Ectodermal cell (in vitro differentiated cells): ENCODE data around the gene SCYL3.

Experiments
- H3K27ac ChIP-seq: 2 replicates; pipeline ENCODE4 v1.7.0; 2013; ENCODE audit warnings: mild to moderate bottlenecking, low read depth, low read length; ENCODE audit not compliant: insufficient read depth, poor library complexity, severe bottlenecking
- H3K27me3 ChIP-seq: 2 replicates; pipeline ENCODE4 v1.7.0; 2013; ENCODE audit warnings: mild to moderate bottlenecking, low read length; ENCODE audit not compliant: insufficient read depth, control insufficient read depth, poor library complexity, severe bottlenecking
- H3K36me3 ChIP-seq: one replicate; pipeline ENCODE4 v1.7.0; 2013; ENCODE audit warnings: low read length; ENCODE audit not compliant: control insufficient read depth, insufficient read depth
- H3K4me1 ChIP-seq: one replicate; pipeline ENCODE4 v1.7.0; 2013; ENCODE audit warnings: low read length; ENCODE audit not compliant: control insufficient read depth, insufficient read depth
- H3K4me3 ChIP-seq: 2 replicates; pipeline ENCODE4 v1.7.0; 2013; ENCODE audit warnings: low read depth, low read length, control low read depth; ENCODE audit not compliant: insufficient read depth
- H3K9me3 ChIP-seq: 2 replicates; pipeline ENCODE4 v1.7.0; 2013; ENCODE audit warnings: mild to moderate bottlenecking, low read length, moderate library complexity; ENCODE audit not compliant: control insufficient read depth
- WGBS, 2 experiments: methylation state at CpG; one replicate each; pipeline ENCODE4 v1.1.7; 2013; ENCODE audit warnings: missing lambda C conversion rate in 2 of 2; 5-methylcytosine and 5-hydroxymethylcytosine counted together

The SCYL3 gene

GRCh38 chr1:169899519-169900217 is 6.0 kb upstream of the SCYL3 start:
- Histone ChIP-seq H3K4me3 (no peak overlapping the region), H3K36me3 (no peaks in the 10 kb centered on the region), H3K27ac (no peak overlapping the region), H3K27me3 (no peaks in the 10 kb centered on the region), H3K9me3 (no peaks in the 10 kb centered on the region), H3K4me1 (no peaks in the 10 kb centered on the region)
- 60 to 65% methylated on average over 4 of the region's 4 CpGs for WGBS, 2 experiments

- 81 to 86% methylated on average over 4 of the region's 4 CpGs for WGBS, 2 experiments
- Histone ChIP-seq H3K27ac (no peak overlapping the region), H3K36me3 (no peaks in the 10 kb centered on the region), H3K4me1 (peaks cover 2% of the 10 kb centered on the region), H3K27me3 (no peaks in the 10 kb centered on the region), H3K9me3 (no peaks in the 10 kb centered on the region), H3K4me3 (no peak overlapping the region)
Measured at GRCh38 chr1:169896013-169896412, 2.3 kb upstream of the SCYL3 start.

- no peaks in the 10 kb centered on the region for H3K27me3 ChIP-seq
- H3K9me3 ChIP-seq: no peaks in the 10 kb centered on the region
- peak overlapping the region; percentile 85 for H3K4me3 ChIP-seq
- H3K4me1 ChIP-seq: peaks cover 5% of the 10 kb centered on the region
- WGBS, 2 experiments: 65 to 68% methylated on average over 15 of the region's 15 CpGs
- no peak overlapping the region for H3K27ac ChIP-seq
- no peaks in the 10 kb centered on the region for H3K36me3 ChIP-seq
Measured at GRCh38 chr1:169894424-169895145, 889 bp upstream of the SCYL3 start.

- WGBS, 2 experiments: 2% methylated on average over 51 of the region's 51 CpGs
- peak overlapping the region; percentile 95 for H3K27ac ChIP-seq
Measured at GRCh38 chr1:169892927-169893644, 610 bp downstream of the SCYL3 start.

GRCh38 chr1:169892176-169892926 is 1.3 kb downstream of the SCYL3 start:
- WGBS, 2 experiments: 84 to 86% methylated on average over 8 of the region's 8 CpGs
- H3K4me1 ChIP-seq: peaks cover 5% of the 10 kb centered on the region

More at GRCh38 chr1:169892927-169893644, 610 bp downstream of the SCYL3 start:
- H3K4me1 ChIP-seq: peaks cover 5% of the 10 kb centered on the region
- H3K36me3 ChIP-seq: no peaks in the 10 kb centered on the region
- no peaks in the 10 kb centered on the region for H3K9me3 ChIP-seq
- no peaks in the 10 kb centered on the region for H3K27me3 ChIP-seq
- peak overlapping the region; percentile 85 for H3K4me3 ChIP-seq

GRCh38 chr1:169891539-169891885 is 2.2 kb downstream of the SCYL3 start:
- WGBS, 2 experiments: 88 to 100% methylated on average over 1 of the region's 2 CpGs
- Histone ChIP-seq H3K36me3 (no peaks in the 10 kb centered on the region), H3K27me3 (no peaks in the 10 kb centered on the region), H3K4me1 (peaks cover 5% of the 10 kb centered on the region), H3K4me3 (no peak overlapping the region), H3K27ac (no peak overlapping the region), H3K9me3 (no peaks in the 10 kb centered on the region)

More at GRCh38 chr1:169892176-169892926, 1.3 kb downstream of the SCYL3 start:
- H3K36me3 ChIP-seq: no peaks in the 10 kb centered on the region
- H3K9me3 ChIP-seq: no peaks in the 10 kb centered on the region
- no peaks in the 10 kb centered on the region for H3K27me3 ChIP-seq
- H3K4me3 ChIP-seq: peak overlapping the region; percentile 85
- no peak overlapping the region for H3K27ac ChIP-seq

- Histone ChIP-seq H3K4me1 (peaks cover 5% of the 10 kb centered on the region), H3K4me3 (no peak overlapping the region), H3K36me3 (no peaks in the 10 kb centered on the region), H3K27ac (no peak overlapping the region), H3K27me3 (no peaks in the 10 kb centered on the region), H3K9me3 (no peaks in the 10 kb centered on the region)
- 90 to 92% methylated on average over 5 of the region's 5 CpGs for WGBS, 2 experiments
Measured at GRCh38 chr1:169890761-169891538, 2.7 kb downstream of the SCYL3 start.

- no peaks in the 10 kb centered on the region for H3K9me3 ChIP-seq
- H3K4me3 ChIP-seq: no peak overlapping the region
- H3K36me3 ChIP-seq: no peaks in the 10 kb centered on the region
- H3K27me3 ChIP-seq: no peaks in the 10 kb centered on the region
- no peak overlapping the region for H3K27ac ChIP-seq
- 97 to 100% methylated on average over 2 of the region's 2 CpGs for WGBS, 2 experiments
- H3K4me1 ChIP-seq: peaks cover 5% of the 10 kb centered on the region
Measured at GRCh38 chr1:169889871-169890270, 3.8 kb downstream of the SCYL3 start.

- H3K27ac ChIP-seq: no peak overlapping the region
- WGBS, 2 experiments: 100% methylated on average over 1 to 2 of the region's 2 CpGs
Measured at GRCh38 chr1:169886931-169887330, 6.8 kb downstream of the SCYL3 start.

More at GRCh38 chr1:169886931-169887330, 6.8 kb downstream of the SCYL3 start:
- peaks cover 5% of the 10 kb centered on the region for H3K4me1 ChIP-seq
- no peaks in the 10 kb centered on the region for H3K9me3 ChIP-seq
- no peaks in the 10 kb centered on the region for H3K36me3 ChIP-seq
- H3K27me3 ChIP-seq: no peaks in the 10 kb centered on the region
- no peak overlapping the region for H3K4me3 ChIP-seq
